Ureter (tissue), 1 donor: ENCODE results near the gene OXER1. TPM values are rescaled to one million over a fixed set of nuclear protein-coding genes. Genes with fewer than 3 reads are reported as not detected.

Experiments
- DNase-seq: peaks from one replicate; pipeline ENCODE4 v3.0.0-alpha.2; 2020; ENCODE audit warnings: low spot score
- total RNA-seq: library from RNA; stranded (reverse); gene quantifications from one replicate; pipeline ENCODE4 v1.2.4, GENCODE V29; 2023
- donor health status: DM: yes; HTN: yes; CAD: no.

The OXER1 gene, protein sequence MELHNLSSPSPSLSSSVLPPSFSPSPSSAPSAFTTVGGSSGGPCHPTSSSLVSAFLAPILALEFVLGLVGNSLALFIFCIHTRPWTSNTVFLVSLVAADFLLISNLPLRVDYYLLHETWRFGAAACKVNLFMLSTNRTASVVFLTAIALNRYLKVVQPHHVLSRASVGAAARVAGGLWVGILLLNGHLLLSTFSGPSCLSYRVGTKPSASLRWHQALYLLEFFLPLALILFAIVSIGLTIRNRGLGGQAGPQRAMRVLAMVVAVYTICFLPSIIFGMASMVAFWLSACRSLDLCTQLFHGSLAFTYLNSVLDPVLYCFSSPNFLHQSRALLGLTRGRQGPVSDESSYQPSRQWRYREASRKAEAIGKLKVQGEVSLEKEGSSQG
- 3.1 TPM for total RNA-seq

DNA sequence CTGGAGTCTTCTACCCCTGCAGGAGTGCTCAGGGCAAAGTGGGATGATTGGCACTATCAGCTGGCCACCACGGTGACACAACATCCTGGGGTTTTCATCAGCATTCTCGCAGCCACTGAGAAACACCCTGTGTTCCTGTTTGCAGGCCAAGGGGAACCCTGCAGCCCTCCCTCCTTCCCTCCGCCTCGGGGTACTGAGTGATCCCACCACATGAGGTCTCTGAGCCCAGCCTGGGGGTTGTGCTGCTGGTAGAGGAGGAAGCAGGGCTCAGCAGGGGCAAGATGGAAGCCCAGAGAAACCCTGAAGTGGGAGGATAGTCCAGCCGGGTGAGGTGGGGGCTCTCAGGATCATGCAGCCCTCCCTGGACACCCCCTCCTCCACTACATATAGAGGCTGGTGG lies at the start of gene OXER1:
TSS of gene OXER1 (minus strand) at position 40 of the 400 bp plus-strand sequence. CDS start 73 bp downstream, outside the sequence.
- DNase-seq, result no peak

- DNase-seq, result peak; percentile 37
These were observed 49.1 kb upstream of the OXER1 start for GRCh38 chr2:42812899-42813479.

DNA sequence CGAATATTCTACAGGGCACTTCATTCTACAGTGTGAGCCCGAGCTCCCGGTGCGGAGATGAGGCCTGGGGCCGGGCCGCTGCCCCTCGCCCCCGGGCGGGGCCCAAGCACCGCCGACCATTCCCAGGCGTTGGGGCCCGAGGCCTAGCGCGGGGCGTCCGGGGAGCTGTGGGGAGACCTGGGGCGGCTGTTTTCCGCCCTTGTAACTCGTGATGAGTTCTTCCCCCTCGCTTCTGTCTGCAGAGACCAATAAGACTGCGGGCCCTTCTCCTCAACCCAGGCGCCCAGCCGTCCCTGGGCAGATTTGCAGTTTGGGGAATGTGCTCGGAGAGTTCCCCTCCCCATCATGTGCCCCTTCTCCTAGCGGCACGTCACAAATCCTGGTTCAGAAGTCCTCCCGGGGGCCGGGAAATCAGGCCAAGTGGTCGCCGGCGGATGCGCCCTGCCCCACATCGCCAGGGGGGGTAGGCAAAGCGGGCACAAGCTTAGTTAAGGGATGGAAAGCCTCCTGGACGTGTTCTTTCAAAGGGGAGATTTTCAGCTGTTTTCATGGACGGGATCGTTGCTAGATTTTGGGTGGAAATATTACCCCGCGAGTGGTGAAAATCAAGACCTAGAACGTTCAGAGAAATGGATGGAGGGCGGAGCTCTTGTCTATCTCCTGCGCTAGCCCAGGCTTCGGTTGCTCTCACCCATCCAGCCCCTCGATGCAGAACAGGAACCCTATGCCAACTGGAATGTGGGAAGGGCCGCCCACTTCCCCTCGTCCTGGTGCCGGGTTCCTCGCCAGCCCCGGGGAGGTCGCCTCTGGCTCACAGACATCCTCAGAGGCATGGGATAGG lies 47.3 kb upstream of the OXER1 start:
- peak; percentile 69 for DNase-seq

- peak; percentile 96 for DNase-seq
These were observed 46.4 kb upstream of the OXER1 start for GRCh38 chr2:42810121-42810970.

- peak; percentile 87 for DNase-seq
These were observed 45.8 kb upstream of the OXER1 start for GRCh38 chr2:42809819-42810120.

DNA sequence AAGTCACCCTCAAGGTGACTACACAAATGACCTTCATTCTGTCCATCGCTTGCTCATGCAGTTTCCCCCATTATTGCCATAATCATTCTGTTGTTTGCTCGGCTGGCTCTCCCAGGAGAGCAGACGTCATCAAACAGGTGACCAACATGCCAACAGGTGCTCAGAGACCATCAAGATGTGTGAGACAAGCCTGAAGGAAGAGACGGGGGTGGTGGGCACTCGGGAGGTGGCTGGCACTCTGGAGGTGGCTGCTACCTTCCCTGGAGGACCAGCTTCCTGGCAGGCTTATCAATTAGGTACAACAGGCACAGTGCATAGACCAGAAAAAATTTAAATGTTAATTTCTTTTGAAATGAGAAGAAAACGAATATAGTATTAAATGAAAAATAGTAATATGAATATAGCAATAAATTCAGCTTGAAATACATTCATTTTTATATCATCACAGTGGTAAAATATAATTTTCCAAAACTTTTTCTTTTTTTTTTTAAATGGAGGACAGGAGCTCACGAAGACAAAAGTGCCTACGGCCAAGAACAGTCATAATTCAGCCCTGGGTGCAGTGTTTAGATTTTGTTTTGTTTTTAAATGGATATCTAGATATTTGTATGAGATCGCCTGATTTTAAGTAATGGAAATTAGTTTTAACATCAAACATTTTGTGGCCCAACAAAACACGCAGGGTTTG lies 45.3 kb upstream of the OXER1 start:
- DNase-seq, result peak; percentile 44

DNA sequence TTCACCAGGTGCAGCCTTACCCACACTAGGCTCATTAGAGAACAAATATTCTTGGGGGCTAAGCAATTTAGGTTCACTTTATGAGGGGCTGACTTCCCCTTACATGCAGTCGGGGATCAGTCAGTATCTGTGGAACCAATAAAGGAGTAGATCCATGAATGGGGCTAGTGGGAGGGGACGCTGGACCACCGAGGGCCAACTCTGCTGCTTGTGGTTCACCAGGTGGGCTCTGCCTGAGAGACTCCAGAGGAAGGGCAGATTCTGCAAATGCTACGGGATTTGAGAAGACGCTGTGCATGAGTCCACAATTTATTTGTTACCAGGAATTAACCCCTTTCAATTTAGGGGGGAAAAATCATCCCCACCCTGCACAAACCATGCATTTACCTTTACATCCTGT lies 44.4 kb upstream of the OXER1 start:
- DNase-seq, result peak; percentile 20

DNA sequence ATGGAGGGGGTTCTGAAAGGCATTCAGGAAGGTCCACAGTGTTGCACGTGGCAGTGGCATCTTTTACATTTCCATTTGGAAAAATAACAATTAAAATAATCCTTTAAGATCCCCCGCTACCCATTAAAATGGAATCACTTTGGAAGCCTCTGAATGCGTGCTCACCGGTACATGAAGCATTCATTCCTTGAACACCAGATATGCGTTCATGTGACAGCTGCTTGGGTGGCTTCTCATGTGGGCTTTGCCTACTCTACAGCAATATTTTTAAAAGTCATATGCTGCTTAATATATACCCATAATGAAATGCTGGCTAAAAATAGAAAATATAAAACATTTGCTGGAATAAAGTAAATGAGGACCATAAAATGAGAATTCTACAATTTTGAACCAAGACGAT lies 42.9 kb upstream of the OXER1 start:
- DNase-seq, result no peak

DNA sequence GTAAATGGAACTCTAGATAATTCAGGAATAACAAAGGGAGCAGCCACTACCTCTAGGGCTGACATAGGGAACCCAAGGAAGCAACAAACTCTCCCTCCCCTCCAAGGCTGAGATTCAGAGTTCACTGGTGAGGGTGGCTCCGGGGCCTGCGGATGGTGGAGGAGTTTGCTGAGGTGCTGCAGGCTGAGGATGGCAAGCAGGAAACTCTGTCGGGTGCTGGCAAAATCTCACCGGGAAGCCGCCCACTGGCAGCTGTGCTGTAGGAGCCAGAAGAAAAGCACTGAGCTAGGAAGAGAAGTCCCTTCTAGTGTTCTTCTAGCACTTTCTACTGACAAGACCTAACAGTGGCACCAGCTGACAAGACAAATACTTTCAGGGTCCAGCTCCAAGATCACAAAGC lies 41.0 kb upstream of the OXER1 start:
- no peak for DNase-seq

- DNase-seq, result no peak
These were observed 40.4 kb upstream of the OXER1 start for GRCh38 chr2:42804338-42804737.

GRCh38 chr2:42802150-42802549 lies 38.2 kb upstream of the OXER1 start:
- DNase-seq, result no peak

- DNase-seq, result no peak
These were observed 37.4 kb upstream of the OXER1 start for GRCh38 chr2:42801381-42801780.

- no peak for DNase-seq
These were observed 37.0 kb upstream of the OXER1 start for GRCh38 chr2:42800981-42801380.

GRCh38 chr2:42800461-42800962 lies 36.6 kb upstream of the OXER1 start:
- DNase-seq, result no peak

DNA sequence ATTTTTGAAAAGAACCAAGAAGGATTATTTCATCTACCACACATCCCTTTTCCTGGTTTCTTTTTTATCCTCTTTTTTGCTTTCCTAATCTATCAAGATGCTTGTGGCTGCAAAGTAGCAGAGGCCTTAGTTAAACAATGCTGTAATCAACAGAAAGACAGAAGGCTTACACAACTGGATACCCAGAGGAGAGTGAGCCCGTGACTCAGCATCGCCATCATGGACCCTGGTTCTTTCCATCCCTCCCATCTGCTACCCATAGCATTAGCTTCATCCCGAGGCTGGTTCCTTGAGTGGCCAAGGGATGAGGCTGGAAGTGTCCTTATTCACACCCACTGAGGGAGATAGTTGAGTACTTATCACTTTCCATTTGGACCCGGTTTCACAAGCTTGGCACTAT lies 35.9 kb upstream of the OXER1 start:
- no peak for DNase-seq

DNA sequence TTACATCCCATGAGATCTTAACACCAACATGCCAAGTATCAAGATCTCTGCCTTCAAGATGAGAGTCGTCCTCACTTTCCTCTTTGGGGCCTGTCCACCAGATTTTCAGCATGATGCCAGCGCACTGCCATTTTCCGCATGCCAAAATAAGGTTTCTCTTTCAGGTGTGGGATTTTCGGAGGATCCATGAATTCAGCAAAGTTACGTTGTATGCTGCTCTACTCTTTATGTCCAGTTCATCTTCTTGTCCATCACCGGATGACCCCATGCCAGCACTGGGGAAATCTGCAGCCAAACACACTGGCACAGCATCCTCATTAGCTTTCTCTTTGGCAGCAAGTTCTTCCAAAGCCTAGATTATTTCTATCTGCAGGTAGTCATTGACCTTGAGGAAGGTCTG lies 33.3 kb upstream of the OXER1 start:
- DNase-seq, result peak; percentile 19

- no peak for DNase-seq
These were observed 32.7 kb upstream of the OXER1 start for GRCh38 chr2:42796427-42797248.

DNA sequence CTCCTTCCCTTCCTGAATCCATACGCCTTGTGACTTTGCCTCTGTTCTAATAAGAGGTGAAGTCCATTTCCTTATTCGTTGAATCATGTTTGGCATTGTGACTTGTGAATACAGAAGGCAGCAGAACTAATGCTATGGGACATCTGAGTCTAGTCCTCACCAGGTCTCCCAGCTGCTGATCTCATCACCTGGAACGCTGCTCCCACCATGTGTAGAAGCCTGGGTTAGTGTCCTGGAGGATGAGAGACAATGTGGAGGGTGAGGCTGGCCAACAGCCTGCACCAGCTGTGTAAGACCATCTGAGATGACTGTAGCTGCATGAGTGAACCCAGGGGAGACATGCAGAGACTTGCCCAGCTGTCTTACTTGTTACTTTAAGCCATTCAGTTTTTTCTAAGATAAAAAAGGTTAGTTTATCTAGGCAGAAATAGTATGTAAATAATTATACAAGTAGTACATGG lies 31.9 kb upstream of the OXER1 start:
- peak; percentile 61 for DNase-seq

DNA sequence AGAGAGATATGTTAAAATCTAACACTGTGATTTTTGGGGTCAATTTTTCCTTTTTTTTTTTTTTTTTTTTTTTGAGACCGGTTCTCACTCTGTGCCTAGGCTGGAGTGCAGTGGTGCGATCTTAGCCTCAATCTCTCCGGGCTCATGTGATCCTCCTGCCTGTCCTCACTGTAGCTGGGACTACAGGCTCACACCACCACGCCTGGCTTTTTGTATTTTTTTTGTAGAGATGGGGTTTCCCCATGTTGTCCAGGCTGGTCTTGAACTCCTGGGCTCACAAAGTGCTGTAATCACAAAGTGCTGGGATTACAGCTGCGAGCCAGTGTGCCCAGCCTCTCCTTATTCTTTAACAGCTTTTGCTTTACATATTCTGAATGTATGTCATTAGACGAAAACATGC lies 31.3 kb upstream of the OXER1 start:
- DNase-seq, result peak; percentile 27
